Trophoblast cell (in vitro differentiated cells and primary cell): Measurements from ENCODE around the gene UGT1A10.

Experiments used
- DNase-seq, 2 donors: peaks; one replicate each; pipeline ENCODE4 v3.0.0-alpha.2; 2016
- H2AFZ ChIP-seq: 2 replicates; pipeline ENCODE4 v1.6.1; 2013; ENCODE audit warnings: low read length, moderate library complexity, mild to moderate bottlenecking; ENCODE audit not compliant: insufficient read depth, poor library complexity
- H2AK5ac ChIP-seq: 2 replicates; pipeline ENCODE4 v1.6.1; 2013; ENCODE audit warnings: mild to moderate bottlenecking, low read length
- H2BK120ac ChIP-seq: 2 replicates; pipeline ENCODE4 v1.6.1; 2013; ENCODE audit warnings: low read length, mild to moderate bottlenecking, moderate library complexity; ENCODE audit not compliant: insufficient read depth, poor library complexity
- H2BK12ac ChIP-seq: 2 replicates; pipeline ENCODE4 v1.6.1; 2013; ENCODE audit warnings: mild to moderate bottlenecking, low read length, moderate library complexity
- H2BK5ac ChIP-seq: 2 replicates; pipeline ENCODE4 v1.6.1; 2013; ENCODE audit warnings: low read length, low read depth, moderate library complexity, mild to moderate bottlenecking; ENCODE audit not compliant: poor library complexity
- H3K14ac ChIP-seq: 2 replicates; pipeline ENCODE4 v1.6.1; 2013; ENCODE audit warnings: mild to moderate bottlenecking, low read length
- H3K18ac ChIP-seq: 2 replicates; pipeline ENCODE4 v1.6.1; 2013; ENCODE audit warnings: mild to moderate bottlenecking, low read length
- H3K23ac ChIP-seq: 2 replicates; pipeline ENCODE4 v1.6.1; 2013; ENCODE audit warnings: low read length
- H3K27ac ChIP-seq: 2 replicates; pipeline ENCODE4 v1.5.1; 2013; ENCODE audit warnings: low read depth, mild to moderate bottlenecking, inconsistent platforms, low read length, moderate library complexity
- H3K27me3 ChIP-seq: 2 replicates; pipeline ENCODE4 v1.6.1; 2013; ENCODE audit warnings: inconsistent platforms, mild to moderate bottlenecking, low read length, moderate library complexity; ENCODE audit not compliant: insufficient read depth
- H3K36me3 ChIP-seq, 2 experiments: 1 replicate in 1 of 2; 2 replicates in 1 of 2; pipeline ENCODE4 v1.6.1; 2013; ENCODE audit warnings: low read length in 2 of 2, mild to moderate bottlenecking in 2 of 2, moderate library complexity in 1 of 2; ENCODE audit not compliant: insufficient read depth in 2 of 2, control insufficient read depth in 1 of 2
- H3K4ac ChIP-seq: 2 replicates; pipeline ENCODE4 v1.6.1; 2013; ENCODE audit warnings: low read depth, mild to moderate bottlenecking, low read length, moderate library complexity
- H3K4me1 ChIP-seq, 2 experiments: 1 replicate in 1 of 2; 2 replicates in 1 of 2; pipeline ENCODE4 v1.6.1; 2013; ENCODE audit warnings: low read length in 2 of 2, mild to moderate bottlenecking in 2 of 2, moderate library complexity in 1 of 2; ENCODE audit not compliant: insufficient read depth in 2 of 2, control insufficient read depth in 1 of 2
- H3K4me2 ChIP-seq: 2 replicates; pipeline ENCODE4 v1.6.1; 2013; ENCODE audit warnings: inconsistent platforms, mild to moderate bottlenecking, low read length, moderate library complexity
- H3K4me3 ChIP-seq: 2 replicates; pipeline ENCODE4 v1.5.1; 2013; ENCODE audit warnings: mild to moderate bottlenecking, low read depth, low read length, inconsistent platforms
- H3K79me1 ChIP-seq: one replicate; pipeline ENCODE4 v1.6.1; 2013; ENCODE audit warnings: low read length
- H3K79me2 ChIP-seq: 2 replicates; pipeline ENCODE4 v1.6.1; 2013; ENCODE audit warnings: low read length, mild to moderate bottlenecking; ENCODE audit not compliant: control insufficient read depth, insufficient read depth, poor library complexity
- H3K9ac ChIP-seq: 2 replicates; pipeline ENCODE4 v1.6.1; 2013; ENCODE audit warnings: mild to moderate bottlenecking, low read length
- H3K9me3 ChIP-seq: 2 replicates; pipeline ENCODE4 v1.6.1; 2013; ENCODE audit warnings: low read depth, mild to moderate bottlenecking, control low read depth, inconsistent platforms, low read length; ENCODE audit not compliant: insufficient read depth
- H4K12ac ChIP-seq: 2 replicates; pipeline ENCODE4 v1.6.1; 2013; ENCODE audit warnings: low read depth, mild to moderate bottlenecking, low read length, moderate library complexity
- H4K8ac ChIP-seq: 2 replicates; pipeline ENCODE4 v1.6.1; 2013; ENCODE audit warnings: low read depth, mild to moderate bottlenecking, low read length, moderate library complexity
- H4K91ac ChIP-seq: one replicate; pipeline ENCODE4 v1.6.1; 2013; ENCODE audit warnings: low read depth, mild to moderate bottlenecking, low read length, moderate library complexity
- WGBS: extraction: QIAGEN DNeasy Blood & Tissue Kit; methylation state at CpG from one replicate; pipeline ENCODE4 v1.1.7; 2013; ENCODE audit warnings: missing lambda C conversion rate; ENCODE audit not compliant: insufficient read length, insufficient coverage; ENCODE audit errors: extremely low coverage; 5-methylcytosine and 5-hydroxymethylcytosine counted together

The UGT1A10 gene

GRCh38 chr2:233650981-233651380 is 14.7 kb downstream of the UGT1A10 start:
- Histone ChIP-seq H2BK120ac (no peak overlapping the region), H2AK5ac (no peak overlapping the region), H3K4me2 (no peak overlapping the region), H2BK5ac (no peak overlapping the region), H3K79me1 (no peaks in the 10 kb centered on the region), H2AFZ (no peak overlapping the region), H3K27ac (no peak overlapping the region), H3K9me3 (peaks cover 1% of the 10 kb centered on the region), H4K12ac (no peak overlapping the region), H3K36me3 (no peaks in the 10 kb centered on the region), H3K14ac (no peak overlapping the region), H3K4me3 (no peak overlapping the region), H3K23ac (no peak overlapping the region), H3K79me2 (no peaks in the 10 kb centered on the region), H3K4me1 (no peaks in the 10 kb centered on the region), H3K18ac (no peak overlapping the region), H4K91ac (no peak overlapping the region), H3K4ac (no peak overlapping the region), H3K9ac (no peak overlapping the region), H4K8ac (no peak overlapping the region), H3K27me3 (no peaks in the 10 kb centered on the region), H2BK12ac (no peak overlapping the region)
- DNase-seq: no peak
- WGBS: no CpG with 5 or more reads among the region's 4 CpGs

GRCh38 chr2:233651430-233651829 is 15.2 kb downstream of the UGT1A10 start:
- WGBS: no CpG with 5 or more reads among the region's 2 CpGs

DNA sequence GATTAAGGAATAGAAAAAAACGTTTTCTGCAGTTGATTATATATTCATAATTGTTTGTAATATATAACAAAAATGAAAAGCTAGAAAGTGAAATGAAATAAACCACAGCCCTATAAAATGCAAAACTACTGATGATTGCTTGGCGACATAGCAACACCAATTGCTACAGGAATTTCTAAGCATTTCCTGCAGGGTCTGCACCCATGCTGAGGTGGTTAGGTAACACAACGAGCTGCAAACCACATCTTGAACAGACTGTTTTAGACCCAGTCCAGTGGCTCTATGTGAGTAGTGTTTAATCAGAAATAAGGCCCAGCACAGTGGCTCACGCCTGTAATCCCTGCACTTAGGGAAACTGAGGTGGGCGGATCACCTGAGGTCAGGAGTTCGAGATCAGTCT is 18.3 kb downstream of the UGT1A10 start:
- Histone ChIP-seq H3K4me3 (no peak overlapping the region), H2BK5ac (no peak overlapping the region)
- WGBS: no CpG with 5 or more reads among the region's 6 CpGs

More at GRCh38 chr2:233651430-233651829, 15.2 kb downstream of the UGT1A10 start:
- no peak overlapping the region for H3K23ac ChIP-seq
- H2AK5ac ChIP-seq: no peak overlapping the region
- no peak overlapping the region for H3K18ac ChIP-seq
- no peak overlapping the region for H3K9ac ChIP-seq
- H3K36me3 ChIP-seq: no peaks in the 10 kb centered on the region
- no peak overlapping the region for H3K4ac ChIP-seq
- H3K79me1 ChIP-seq: no peaks in the 10 kb centered on the region
- H2AFZ ChIP-seq: no peak overlapping the region
- no peak for DNase-seq
- H4K91ac ChIP-seq: no peak overlapping the region
- H2BK5ac ChIP-seq: no peak overlapping the region
- no peaks in the 10 kb centered on the region for H3K27me3 ChIP-seq
- H4K8ac ChIP-seq: no peak overlapping the region
- no peaks in the 10 kb centered on the region for H3K9me3 ChIP-seq
- no peak overlapping the region for H3K27ac ChIP-seq
- no peaks in the 10 kb centered on the region for H3K79me2 ChIP-seq
- no peak overlapping the region for H3K4me2 ChIP-seq
- no peak overlapping the region for H2BK12ac ChIP-seq
- H4K12ac ChIP-seq: no peak overlapping the region
- no peak overlapping the region for H3K14ac ChIP-seq
- no peaks in the 10 kb centered on the region for H3K4me1 ChIP-seq
- no peak overlapping the region for H3K4me3 ChIP-seq
- no peak overlapping the region for H2BK120ac ChIP-seq

DNA sequence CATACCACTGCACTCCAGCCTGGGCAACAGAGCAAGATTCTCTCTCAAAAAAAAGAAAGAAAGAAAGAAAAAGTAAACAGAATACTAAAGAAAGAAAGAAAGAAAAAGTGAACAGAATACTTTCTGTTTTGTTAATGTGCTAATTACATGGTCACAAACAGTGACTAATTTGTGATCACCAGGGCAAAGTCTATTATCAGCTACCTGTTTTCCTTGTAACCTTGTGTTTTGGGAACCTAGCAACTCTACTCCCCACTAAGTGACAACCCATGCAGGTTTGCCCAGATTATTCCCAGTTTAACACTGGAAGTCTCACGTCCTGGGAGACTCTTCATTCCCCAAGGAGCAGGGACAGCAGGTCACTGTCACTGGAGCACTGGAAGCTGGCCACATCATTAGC is 18.8 kb downstream of the UGT1A10 start:
- Histone ChIP-seq H4K12ac (no peak overlapping the region), H3K9ac (no peak overlapping the region), H3K4me1 (no peaks in the 10 kb centered on the region), H3K79me2 (no peaks in the 10 kb centered on the region), H2AK5ac (no peak overlapping the region), H3K23ac (no peak overlapping the region), H3K4ac (no peak overlapping the region), H4K91ac (no peak overlapping the region), H3K27ac (no peak overlapping the region), H3K14ac (no peak overlapping the region), H3K18ac (no peak overlapping the region), H2AFZ (no peak overlapping the region), H4K8ac (no peak overlapping the region), H3K4me2 (no peak overlapping the region), H3K9me3 (no peaks in the 10 kb centered on the region), H2BK120ac (no peak overlapping the region), H2BK5ac (no peak overlapping the region), H3K27me3 (no peaks in the 10 kb centered on the region), H3K36me3 (no peaks in the 10 kb centered on the region), H3K79me1 (no peaks in the 10 kb centered on the region), H2BK12ac (no peak overlapping the region), H3K4me3 (no peak overlapping the region)
- DNase-seq: no peak
- no CpG with 5 or more reads among the region's 1 CpG for WGBS

More for the DNA sequence above, 18.3 kb downstream of the UGT1A10 start:
- H4K8ac ChIP-seq: no peak overlapping the region
- no peak overlapping the region for H3K4ac ChIP-seq
- no peak overlapping the region for H3K18ac ChIP-seq
- no peak overlapping the region for H4K91ac ChIP-seq
- no peaks in the 10 kb centered on the region for H3K79me1 ChIP-seq
- no peak overlapping the region for H3K14ac ChIP-seq
- no peak overlapping the region for H3K23ac ChIP-seq
- no peak overlapping the region for H2BK12ac ChIP-seq
- no peaks in the 10 kb centered on the region for H3K79me2 ChIP-seq
- no peaks in the 10 kb centered on the region for H3K36me3 ChIP-seq
- no peaks in the 10 kb centered on the region for H3K4me1 ChIP-seq
- no peak overlapping the region for H2AFZ ChIP-seq
- no peak overlapping the region for H4K12ac ChIP-seq
- no peak overlapping the region for H3K4me2 ChIP-seq
- no peaks in the 10 kb centered on the region for H3K27me3 ChIP-seq
- H3K9ac ChIP-seq: no peak overlapping the region
- no peaks in the 10 kb centered on the region for H3K9me3 ChIP-seq
- DNase-seq: no peak
- no peak overlapping the region for H3K27ac ChIP-seq
- no peak overlapping the region for H2BK120ac ChIP-seq
- no peak overlapping the region for H2AK5ac ChIP-seq
